Neural progenitor cell (in vitro differentiated cells): ENCODE results near the gene CNR2.

Experiments
- EZH2 ChIP-seq: fragments of 200-600 bp; sonication (generic); IDR thresholded peaks from 2 replicates; pipeline ENCODE4 v1.6.1; 2017; ENCODE audit warnings: antibody characterized with exemption, mild to moderate bottlenecking, moderate library complexity
- TF ChIP-seq, protein P1 (sequence below): fragments of 200-600 bp; sonication (generic); IDR thresholded peaks from 2 replicates; pipeline ENCODE4 v1.5.1; 2017; ENCODE audit warnings: antibody characterized with exemption, mild to moderate bottlenecking

DNA sequence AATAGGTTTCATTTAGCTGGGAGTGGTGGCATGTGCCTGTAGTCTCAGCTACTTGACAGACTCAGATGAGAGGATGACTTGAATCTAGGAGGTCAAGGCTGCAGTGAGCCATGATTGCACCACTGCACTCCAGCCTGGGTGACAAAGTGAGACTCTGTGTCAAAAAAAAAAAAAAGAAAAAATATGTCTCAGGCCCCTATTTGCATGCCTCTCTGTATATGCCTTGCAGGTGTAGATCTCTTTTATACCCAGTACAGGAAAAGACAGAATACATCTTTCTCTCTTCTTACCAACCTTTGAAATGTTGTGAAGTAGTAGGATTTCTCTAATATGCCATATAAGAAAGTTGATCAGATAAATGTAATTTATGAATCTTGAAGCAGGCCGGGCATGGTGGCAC lies 6.4 kb downstream of the CNR2 start:
- no peak for TF ChIP-seq EZH2
- TF ChIP-seq, protein P1, sequence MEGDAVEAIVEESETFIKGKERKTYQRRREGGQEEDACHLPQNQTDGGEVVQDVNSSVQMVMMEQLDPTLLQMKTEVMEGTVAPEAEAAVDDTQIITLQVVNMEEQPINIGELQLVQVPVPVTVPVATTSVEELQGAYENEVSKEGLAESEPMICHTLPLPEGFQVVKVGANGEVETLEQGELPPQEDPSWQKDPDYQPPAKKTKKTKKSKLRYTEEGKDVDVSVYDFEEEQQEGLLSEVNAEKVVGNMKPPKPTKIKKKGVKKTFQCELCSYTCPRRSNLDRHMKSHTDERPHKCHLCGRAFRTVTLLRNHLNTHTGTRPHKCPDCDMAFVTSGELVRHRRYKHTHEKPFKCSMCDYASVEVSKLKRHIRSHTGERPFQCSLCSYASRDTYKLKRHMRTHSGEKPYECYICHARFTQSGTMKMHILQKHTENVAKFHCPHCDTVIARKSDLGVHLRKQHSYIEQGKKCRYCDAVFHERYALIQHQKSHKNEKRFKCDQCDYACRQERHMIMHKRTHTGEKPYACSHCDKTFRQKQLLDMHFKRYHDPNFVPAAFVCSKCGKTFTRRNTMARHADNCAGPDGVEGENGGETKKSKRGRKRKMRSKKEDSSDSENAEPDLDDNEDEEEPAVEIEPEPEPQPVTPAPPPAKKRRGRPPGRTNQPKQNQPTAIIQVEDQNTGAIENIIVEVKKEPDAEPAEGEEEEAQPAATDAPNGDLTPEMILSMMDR: no peak
